Dermis microvascular lymphatic vessel endothelial cell (primary cell): ENCODE data around the gene CAMK2B. TPM values are rescaled to one million over a fixed set of nuclear protein-coding genes. Genes with fewer than 3 reads are reported as not detected.
A peak's percentile ranks its signal among the peaks of the same experiment; 100 is the strongest.
"Not testable (repeated sequence)": the region's sequence is repeated elsewhere in the genome, so short reads cannot be mapped to it uniquely, and the experiment has no call there.

Experiments
- DNase-seq, 2 donors: peaks; one replicate each; pipeline versions ENCODE4 v3.0.0 to v3.0.0-alpha.2; 2010; ENCODE audit warnings: low read depth in 2 of 2
- total RNA-seq: library from RNA; depleted of rRNA; stranded (reverse); fragments of >200 nt; gene quantifications from 2 replicates; pipeline ENCODE4 v1.2.1, GENCODE V29; 2014

The CAMK2B gene
- total RNA-seq, 1 donor from 2014 or later, result 0.13 TPM

GRCh38 chr7:44193011-44193802, 132.2 kb downstream of the CAMK2B start:
- no peak for DNase-seq

- DNase-seq, result no peak
Observed at GRCh38 chr7:44191171-44191570, 134.2 kb downstream of the CAMK2B start.

DNA sequence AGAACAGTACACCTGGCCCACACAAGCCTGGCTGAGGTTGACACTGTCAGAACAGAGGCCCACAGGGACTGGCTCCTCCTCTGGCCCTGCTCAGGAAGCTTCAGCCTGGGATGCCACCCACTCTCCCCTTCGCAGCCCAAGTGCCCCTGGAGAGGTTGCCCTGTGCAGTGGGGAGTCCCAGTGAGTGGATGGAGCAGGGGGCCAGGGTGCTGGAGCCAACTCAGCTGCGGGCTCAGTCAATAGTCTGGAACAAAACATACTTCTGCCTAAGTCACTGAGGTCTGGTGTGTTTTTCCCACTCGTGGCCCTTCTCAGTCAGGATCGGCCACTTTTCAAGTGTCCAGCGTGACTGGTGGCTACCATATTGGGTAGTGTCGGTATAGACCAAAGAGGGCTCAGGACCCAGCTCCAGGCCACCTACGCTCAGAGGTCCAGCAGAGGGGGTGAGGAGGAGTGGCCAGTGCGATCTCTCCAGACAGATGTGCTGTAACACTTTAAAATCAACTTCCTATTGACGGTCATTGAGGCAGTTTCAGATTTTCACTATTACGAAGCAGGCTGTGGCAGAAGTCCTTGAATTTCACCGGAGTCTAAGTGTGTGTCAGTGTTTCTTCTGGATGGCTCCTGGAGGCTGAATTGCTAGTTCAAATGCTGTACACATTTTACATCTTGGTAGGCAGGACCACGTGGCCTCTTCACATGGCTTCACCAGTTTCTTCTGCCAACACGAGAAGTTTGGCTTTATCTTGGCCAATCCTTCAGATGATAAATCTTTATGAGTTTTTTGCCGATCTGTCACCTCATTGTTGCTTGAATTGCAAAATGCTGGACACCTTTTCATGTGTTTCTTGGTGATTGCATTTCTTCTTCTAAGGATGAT, 135.2 kb downstream of the CAMK2B start:
- no peak for DNase-seq

GRCh38 chr7:44189286-44189992, 136.0 kb downstream of the CAMK2B start, which contains the start of gene GCK:
Gene GCK (minus strand): TSS chr7:44189439. CDS start chr7:44188953, 486 bp downstream.
- no peak for DNase-seq

GRCh38 chr7:44188480-44189225, 136.7 kb downstream of the CAMK2B start:
- DNase-seq, result no peak

- no peak for DNase-seq
Observed at GRCh38 chr7:44187636-44188416, 137.6 kb downstream of the CAMK2B start.

- no peak for DNase-seq
Observed at GRCh38 chr7:44186736-44187135, 138.7 kb downstream of the CAMK2B start.

DNA sequence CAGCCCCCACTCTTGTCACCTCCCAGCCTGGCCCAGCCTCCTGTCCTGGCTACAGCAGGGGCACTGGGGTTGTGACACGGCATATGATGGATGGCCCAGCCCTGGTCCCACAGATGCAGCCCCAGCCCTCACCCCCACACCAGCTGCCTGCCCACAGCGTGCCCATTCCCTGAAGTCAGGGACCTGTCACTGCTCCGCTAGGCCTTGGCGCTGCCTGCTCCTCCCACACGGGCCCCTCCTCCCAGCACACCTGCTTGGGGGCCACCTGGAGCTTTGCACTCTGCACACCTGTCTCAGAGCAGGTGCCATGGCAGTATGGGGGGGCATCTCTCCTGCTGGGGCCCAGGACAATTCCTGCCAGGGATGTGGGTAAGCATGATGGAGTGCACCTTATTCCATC, 139.7 kb downstream of the CAMK2B start:
- DNase-seq, result no peak

DNA sequence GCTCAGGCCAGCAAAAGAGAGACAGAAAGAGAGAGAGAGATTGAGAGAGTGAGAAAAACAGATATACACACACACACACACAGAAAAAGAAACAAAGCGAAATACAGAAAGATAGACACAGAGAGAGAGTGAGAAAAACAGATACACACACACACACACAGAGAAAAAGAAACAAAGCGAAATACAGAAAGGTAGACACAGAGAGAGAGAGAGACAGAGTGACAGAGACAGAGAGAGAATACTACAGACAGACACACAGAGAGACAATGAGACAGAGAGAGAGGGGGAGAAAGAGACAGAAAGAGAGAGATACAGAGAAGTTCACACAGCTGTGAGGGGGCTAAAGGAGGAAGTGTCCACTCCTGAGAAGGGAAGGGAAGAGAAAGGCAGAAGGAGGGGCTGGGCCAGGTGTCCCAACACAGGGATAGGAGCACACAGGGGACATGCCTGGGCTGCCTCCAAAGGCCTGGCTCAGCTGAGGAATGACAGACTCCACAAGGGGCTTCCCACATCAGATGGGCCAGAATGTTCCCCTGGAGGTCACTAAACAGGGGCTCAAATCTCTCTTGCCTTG, 140.4 kb downstream of the CAMK2B start:
- DNase-seq, result no peak

DNA sequence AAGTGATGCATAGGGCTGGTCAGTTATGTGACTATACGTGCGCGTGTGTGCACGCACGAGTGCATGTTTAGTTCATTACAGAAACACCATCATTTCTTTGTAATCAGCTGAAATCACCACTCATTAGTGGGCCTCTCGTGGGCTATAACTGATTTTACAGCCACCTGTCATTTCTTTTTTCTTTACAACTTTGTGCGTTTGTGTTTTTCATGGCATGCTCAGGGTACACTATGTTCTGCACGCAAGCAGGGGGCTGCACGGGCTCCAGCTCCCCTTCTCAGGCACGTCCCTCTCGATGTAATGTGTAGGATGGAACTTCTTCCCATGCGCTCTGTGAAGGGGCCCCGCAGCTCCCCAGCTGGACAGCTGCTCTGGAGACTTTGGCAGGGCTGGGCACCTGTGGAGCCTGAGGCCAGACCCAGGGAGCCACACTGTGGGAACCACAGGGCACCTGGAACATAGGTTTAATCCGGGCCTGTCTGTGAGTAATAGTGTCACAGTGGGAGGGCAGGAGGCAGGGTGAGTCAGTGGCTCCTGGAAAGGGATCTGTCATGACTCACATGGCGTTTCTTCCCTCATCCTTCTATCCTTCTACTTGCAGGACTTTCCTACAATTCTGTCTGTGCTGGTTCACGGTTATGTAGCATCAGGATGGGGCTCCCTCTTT, 141.1 kb downstream of the CAMK2B start:
- DNase-seq, result peak in 1 of 2 donors; percentile 60

- no peak for DNase-seq
Observed at GRCh38 chr7:44183386-44183785, 142.0 kb downstream of the CAMK2B start.

DNA sequence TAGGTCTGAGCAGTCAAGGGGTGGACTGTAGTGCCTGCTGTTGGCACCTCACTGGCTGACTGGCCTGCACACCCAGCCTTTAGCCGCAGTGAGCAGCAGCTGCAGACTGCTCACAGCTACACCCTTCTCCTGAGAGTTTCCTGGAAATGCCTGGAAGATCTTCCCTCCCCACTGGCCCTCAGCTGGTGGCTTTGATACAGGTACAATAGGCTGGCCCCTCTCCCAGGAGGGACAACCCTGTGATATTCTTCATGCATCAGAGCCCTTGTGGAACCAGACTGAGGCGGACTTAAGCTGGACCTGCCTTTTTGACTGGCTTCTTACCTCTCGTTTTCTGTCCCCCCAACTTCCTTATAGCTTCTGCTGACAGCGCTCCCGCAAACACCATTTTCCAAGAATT, 142.6 kb downstream of the CAMK2B start:
- no peak for DNase-seq

DNA sequence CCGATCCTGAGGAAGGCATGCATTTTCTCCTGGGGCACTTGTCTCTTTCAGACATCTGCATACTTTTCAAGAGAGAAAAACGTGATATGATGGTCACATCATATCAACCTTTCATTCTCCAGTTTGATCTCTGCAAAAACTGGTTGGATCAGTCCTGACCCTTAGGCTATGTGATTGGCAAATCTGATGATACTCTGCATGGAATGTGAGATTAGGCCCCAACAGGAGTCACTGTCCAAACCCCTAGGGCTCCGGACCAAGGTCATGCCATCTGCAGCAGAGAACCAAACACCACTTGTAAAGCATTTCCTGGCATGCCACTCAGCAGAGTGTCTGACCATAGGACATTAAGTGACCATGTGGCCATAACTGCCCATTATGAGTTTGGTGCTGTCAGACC, 144.8 kb downstream of the CAMK2B start:
- DNase-seq, result no peak

- no peak for DNase-seq
Observed at GRCh38 chr7:44177570-44178131, 147.7 kb downstream of the CAMK2B start.

DNA sequence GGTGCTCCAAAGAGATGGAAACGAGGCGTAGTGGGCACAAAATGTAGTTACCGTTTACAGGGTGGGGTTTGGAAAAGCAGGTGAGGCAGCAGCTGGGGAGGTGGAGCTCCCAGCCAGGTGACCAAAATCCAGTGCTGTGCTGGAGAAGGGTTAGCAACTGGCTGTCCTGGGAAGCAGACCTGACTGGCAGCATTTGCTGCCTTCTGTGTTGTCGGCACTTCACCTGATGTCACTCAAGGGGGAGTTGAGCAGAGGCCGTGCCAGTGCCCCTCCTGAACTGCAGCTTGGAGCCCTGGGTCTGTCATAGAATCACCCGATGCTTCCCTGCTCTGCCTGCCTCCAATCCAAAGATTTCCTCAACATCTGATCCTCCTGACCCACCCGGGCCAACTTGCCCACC, 148.9 kb downstream of the CAMK2B start:
- DNase-seq, result no peak

DNA sequence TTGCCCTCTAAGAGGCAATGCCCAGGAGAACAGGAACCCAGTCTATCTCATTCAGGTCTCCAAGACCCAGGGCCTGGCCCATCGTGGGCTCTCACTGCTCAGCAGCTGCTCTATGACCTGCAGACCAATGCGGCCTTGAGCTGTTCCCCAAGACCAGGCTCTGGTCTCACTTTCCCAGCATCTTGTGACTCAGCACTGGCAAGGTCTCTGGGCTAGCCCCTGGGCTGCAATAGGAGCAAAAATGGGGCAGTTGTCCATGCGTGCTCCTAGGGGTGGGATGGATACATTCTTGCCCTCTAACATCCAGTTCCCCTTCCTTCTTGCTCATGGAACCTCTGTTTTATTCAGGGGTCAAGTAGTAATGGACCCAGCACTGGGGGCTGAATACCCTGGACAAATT, 149.7 kb downstream of the CAMK2B start:
- DNase-seq, result no peak

DNA sequence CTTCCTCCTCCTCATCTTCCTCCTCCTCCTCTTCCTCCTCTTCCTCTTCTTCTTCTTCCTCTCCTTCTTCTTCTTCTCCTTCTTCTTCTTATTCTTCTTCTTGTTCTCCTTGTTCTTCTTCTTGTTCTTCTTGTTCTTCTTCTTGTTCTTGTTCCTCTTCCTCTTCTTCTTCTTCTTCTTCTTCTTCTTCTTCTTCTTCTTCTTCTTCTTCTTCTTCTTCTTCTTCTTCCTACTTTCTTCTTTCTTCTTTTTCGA, 150.8 kb downstream of the CAMK2B start:
- DNase-seq, result not testable (repeated sequence)

DNA sequence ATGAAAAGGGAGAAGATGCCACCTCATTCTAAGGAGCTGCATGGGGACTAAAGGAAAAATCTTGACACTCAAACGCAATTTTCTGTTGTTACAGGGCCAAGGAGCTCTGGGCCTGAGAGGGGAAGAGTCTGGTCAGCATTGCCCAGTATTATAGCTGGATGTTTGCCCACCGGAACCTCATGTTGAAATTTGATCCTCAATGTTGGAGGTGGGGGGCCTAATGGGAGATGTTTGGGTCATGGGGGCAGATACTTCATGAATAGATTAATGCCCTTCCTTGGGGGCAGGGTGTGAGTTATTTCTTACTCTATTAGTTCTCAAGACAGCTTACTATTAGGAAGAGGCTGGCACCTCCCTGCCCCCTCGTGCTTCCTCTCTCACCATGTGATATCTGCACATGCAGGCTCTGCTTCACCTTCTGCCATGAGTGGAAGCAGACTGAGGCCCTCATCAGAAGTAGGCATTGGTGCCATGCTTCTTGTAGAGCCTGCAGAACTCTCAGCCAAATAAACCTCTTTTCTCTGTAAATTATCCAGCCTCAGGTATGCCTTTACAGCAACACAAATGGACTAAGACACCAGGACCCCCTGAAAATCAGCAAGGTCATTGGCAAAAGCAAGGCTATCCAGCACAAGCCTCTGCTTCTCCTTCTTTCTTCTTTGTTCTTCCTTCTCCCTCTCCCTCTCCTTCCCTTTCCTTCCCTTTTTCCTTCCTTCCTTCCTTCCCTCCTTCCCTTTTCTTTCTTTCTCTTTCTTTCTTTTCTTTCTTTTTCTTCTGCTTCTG, 151.3 kb downstream of the CAMK2B start:
- DNase-seq, result no peak
